ENCODE data around the gene ERC1. TPM values are rescaled to one million over a fixed set of nuclear protein-coding genes. Genes with fewer than 3 reads are reported as not detected.
A peak's percentile ranks its signal among the peaks of the same experiment; 100 is the strongest.

The ERC1 gene
- 43.0 TPM for total RNA-seq
- long read RNA-seq, full-length matches to known transcripts = 1 of 35 reads
- long read RNA-seq, partial matches to known transcripts = 17 of 35 reads
- long read RNA-seq, other reads (novel, unspliced or antisense) = 17 of 35 reads

- intact Hi-C loops (cut with micrococcal nuclease) = no loop called here
- ATAC-seq (peak; percentile 96), DNase-seq (peak; percentile 95)
These were observed at the start of gene ERC1 for GRCh38 chr12:990661-991349. TSS of gene ERC1 (plus strand) at chr12:991223. CDS start at chr12:1027904, 36,681 bp downstream.

DNA sequence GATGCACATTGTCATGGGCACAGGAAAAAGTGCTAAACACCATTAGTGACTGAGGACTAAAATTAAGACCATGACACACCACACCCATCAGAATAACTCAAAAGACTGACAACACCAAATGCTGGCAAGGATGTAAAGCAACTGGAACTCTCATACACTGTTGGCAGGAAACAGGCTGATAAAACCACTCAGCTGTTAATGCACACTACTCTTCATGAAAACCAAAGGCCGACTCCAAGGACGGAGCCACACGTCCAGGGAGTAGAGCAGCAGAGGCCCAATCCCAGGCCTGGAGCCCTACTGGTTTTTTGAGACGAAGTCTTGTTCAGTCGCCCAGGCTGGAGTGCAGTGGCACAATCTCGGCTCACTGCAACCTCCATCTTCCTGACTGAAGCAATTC lies 48.0 kb upstream of the ERC1 start:
- intact Hi-C loops (cut with micrococcal nuclease) = no loop called here
- ATAC-seq (peak; percentile 94), DNase-seq (peak; percentile 44)

DNA sequence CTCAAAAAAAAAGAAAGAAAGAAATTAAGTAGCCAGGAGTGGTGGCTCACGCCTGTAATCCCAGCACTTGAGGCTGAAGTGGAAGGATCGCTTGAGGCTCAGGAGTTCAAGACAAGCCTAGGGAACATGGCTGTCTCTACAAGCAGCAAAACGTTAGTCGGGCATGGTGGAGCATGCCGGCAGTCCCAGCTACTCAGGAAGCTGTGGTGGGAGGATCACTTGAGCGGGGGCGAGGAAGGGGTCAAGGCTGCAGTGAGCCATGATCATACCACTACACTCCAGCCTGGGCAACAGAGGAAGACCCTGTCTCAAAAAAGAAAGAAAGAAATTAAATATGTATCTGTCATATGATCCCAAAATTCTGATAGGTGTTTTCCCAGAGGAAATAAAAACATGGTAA lies 46.8 kb upstream of the ERC1 start:
- ATAC-seq (no peak), DNase-seq (no peak)
- intact Hi-C loops (cut with micrococcal nuclease) = no loop called here

DNA sequence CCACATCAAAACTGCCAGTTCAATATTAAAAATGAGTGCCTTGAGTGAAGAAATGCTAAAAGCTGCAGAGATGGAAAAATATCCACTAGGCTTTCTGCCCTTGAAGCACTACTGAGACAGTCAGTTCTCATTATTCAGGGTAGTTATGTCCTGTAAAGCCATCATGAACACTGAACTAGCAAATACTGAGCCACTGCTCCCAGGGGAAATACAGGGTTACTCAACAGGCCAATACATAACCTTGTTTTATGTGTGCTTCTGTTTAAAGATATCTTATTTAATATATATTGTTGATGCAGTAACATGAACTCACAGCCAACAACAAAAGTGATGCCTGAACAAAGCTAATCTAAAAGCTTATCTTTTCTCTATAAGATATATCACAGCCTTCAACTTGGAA lies 44.8 kb upstream of the ERC1 start:
- intact Hi-C loops (cut with micrococcal nuclease) = no loop called here
- no peak for DNase-seq
- no peak for ATAC-seq

GRCh38 chr12:946631-947030 lies 44.4 kb upstream of the ERC1 start:
- no peak for ATAC-seq
- intact Hi-C loops (cut with micrococcal nuclease) = no loop called here

DNA sequence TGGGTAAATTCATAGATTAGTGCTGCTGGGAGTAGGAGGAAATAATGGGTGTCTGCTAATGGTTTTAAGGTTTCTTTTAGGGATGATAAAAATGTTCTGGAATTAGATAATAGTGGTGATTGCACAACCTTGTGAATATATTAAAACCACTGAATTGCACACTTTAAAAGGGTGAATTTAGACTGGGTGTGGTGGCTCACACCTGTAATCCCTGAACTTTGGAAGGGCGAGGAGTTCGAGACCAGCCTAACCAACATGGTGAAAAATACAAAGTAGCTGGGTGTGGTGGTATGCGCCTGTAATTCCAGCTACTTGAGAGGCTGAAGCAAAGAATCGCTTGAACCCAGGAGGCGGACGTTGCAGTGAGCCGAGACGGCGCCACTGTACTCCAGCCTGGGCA lies 42.8 kb upstream of the ERC1 start:
- ATAC-seq (no peak), DNase-seq (no peak)
- intact Hi-C loops (cut with micrococcal nuclease) = no loop called here

More at GRCh38 chr12:946631-947030, 44.4 kb upstream of the ERC1 start:
- no peak for DNase-seq

DNA sequence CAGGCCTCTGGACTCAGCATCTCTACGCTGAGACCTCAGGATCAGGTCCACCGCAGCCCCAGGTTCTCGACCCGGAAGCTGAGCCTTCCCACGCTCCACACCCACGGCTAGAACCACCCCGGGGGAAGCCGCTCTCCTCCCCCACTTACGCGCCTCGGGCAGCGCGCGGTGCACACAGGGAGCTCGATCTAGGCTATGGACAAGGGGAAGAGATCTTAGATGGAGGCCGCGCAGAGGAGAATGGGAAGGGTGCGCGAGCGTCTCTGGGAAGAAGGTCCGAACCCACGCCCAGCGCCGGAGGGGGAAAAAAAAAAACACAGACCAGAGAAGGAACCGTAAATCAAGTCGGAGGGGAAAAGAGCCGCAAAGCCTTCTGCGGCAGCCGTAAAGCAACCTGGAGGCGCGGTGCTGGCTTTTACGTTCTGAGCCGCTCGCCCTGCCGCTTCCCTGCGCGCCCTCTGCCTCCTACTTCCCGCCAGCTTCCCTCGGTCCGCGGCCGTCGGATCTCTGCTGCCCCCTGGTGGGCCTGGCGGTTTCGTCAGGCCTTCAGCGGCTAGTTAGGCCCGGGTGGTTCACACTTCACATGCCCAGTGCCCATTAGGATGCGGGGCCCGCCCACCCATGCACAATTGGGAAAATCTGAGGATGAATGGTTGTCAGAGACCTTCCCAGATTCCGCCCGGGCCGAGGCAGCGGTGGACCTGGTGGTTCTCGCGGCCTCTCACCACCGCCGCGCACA lies 41.4 kb upstream of the ERC1 start, which contains the start of gene RAD52:
RAD52 (minus strand) TSS at position 242 of the 739 bp plus-strand sequence. CDS start 16,636 bp downstream, outside the sequence.
- peak; percentile 99 for DNase-seq
- peak; percentile 97 for ATAC-seq
- intact Hi-C loops (cut with micrococcal nuclease) = no loop called here

DNA sequence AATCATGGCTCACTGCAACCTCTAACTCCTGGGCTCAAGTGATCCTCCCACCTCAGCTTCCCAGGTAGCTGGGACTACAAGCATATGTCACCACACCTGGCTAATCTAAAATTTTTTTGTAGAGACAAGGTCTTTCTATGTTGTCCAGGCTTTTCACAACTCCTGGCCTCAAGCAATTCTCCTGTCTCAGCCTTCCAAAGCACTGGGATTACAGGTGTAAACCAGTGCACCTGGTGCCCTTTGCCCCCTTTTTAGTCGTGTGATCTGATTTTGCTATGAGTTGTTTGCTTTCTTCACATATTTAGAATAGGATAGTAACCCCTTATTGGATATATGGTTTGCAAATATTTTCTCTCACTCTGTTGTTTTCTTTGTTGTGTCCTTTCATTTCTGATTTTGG lies 39.8 kb upstream of the ERC1 start:
- intact Hi-C loops (cut with micrococcal nuclease) = no loop called here

GRCh38 chr12:953776-954175 lies 37.2 kb upstream of the ERC1 start:
- DNase-seq = no peak
- intact Hi-C loops (cut with micrococcal nuclease) = no loop called here
- ATAC-seq = no peak

More for the DNA sequence above, 39.8 kb upstream of the ERC1 start:
- no peak for ATAC-seq
- no peak for DNase-seq

DNA sequence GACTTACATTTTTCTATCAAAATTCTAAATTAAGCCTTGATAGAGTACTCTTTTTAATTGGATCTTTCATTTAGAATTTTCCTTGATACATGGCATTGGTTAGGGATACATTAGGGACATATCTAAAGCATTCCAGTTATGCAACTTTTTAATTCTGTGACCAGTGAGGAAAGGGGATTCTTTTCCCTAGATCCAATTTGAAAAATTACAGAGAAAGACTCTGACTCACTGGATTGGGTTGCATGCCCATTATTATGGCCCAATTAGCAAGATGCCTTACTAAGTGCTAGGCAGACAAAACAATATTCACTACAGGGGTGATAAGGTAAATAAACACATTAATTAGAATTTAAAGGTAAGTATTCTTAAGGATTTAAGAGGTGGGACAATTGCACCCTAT lies 36.3 kb upstream of the ERC1 start:
- DNase-seq (no peak), ATAC-seq (no peak)
- intact Hi-C loops (cut with micrococcal nuclease) = no loop called here

GRCh38 chr12:955939-956338 lies 35.1 kb upstream of the ERC1 start:
- DNase-seq (no peak), ATAC-seq (no peak)
- intact Hi-C loops (cut with micrococcal nuclease) = no loop called here

DNA sequence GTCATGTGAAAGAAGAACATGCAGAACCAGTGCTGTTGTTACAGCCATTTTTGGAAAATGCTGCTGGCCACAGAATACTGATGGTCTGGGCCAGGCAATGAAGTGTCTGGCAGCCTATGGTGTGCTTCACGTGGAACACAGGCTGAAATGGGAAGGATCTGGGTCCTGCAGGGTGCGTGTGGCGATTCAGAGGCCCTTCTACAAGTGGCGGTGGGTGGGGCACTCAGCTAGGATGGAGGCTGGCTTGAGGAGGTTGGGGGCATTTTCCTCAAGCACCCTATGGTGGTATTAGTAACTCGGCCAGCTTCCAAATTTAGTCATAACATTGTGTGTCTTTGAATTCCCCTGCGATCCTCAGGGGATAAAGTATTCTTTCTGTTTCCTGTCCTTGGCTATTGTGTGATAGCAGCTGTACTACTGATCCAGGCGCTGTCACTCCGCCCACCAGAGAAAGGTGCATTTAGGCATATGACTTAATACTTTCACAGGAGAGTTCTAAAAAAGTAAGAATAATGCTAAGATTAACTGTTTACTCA lies 32.4 kb upstream of the ERC1 start:
- no peak for DNase-seq
- intact Hi-C loops (cut with micrococcal nuclease) = no loop called here
- peak; percentile 49 for ATAC-seq

- ATAC-seq = no peak
- intact Hi-C loops (cut with micrococcal nuclease) = no loop called here
- no peak for DNase-seq
These were observed 24.3 kb upstream of the ERC1 start for GRCh38 chr12:966724-967123.

- DNase-seq (no peak), ATAC-seq (no peak)
- intact Hi-C loops (cut with micrococcal nuclease) = no loop called here
These were observed 23.4 kb upstream of the ERC1 start for GRCh38 chr12:967641-968040.

DNA sequence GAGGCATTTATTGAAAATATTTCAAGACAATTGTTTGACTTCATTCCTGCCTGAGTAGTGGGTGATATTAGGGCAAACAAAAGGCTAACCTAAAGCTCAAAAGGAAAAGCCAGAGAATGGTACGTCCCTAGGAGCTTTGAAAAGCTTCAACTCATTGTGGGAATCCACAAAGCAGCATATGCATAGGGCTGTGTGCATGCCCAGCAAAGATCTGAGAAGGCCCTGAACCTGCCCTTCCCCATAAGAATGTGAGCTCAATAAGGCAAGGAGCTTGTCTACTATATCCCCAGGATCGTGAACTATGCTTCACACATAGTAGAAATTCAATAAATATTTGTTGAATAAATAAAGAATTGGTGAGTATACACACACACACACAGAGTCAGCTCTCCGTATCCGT lies 22.5 kb upstream of the ERC1 start:
- intact Hi-C loops (cut with micrococcal nuclease) = no loop called here
- no peak for DNase-seq
- no peak for ATAC-seq

DNA sequence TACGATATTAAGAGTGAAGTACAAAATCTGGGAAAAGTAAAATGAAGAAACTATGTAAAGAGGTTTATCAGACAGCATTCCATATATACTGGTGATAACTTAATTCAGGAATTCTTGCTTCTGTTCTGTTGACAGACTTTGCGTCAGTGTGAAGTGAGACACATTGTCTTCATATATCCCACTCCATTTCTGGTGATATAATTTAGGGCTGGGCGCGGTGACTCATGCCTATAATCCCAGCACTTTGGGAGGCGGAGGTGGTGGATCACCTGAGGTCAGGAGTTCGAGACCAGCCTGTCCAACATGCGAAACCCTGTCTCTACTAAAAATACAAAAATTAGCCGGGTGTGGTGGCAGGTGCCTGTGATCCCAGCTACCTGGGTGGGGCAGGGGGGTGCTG lies 21.2 kb upstream of the ERC1 start:
- intact Hi-C loops (cut with micrococcal nuclease) = no loop called here
- no peak for ATAC-seq
- DNase-seq = no peak

- intact Hi-C loops (cut with micrococcal nuclease) = no loop called here
- ATAC-seq (no peak), DNase-seq (no peak)
These were observed 19.0 kb upstream of the ERC1 start for GRCh38 chr12:971991-972390.

DNA sequence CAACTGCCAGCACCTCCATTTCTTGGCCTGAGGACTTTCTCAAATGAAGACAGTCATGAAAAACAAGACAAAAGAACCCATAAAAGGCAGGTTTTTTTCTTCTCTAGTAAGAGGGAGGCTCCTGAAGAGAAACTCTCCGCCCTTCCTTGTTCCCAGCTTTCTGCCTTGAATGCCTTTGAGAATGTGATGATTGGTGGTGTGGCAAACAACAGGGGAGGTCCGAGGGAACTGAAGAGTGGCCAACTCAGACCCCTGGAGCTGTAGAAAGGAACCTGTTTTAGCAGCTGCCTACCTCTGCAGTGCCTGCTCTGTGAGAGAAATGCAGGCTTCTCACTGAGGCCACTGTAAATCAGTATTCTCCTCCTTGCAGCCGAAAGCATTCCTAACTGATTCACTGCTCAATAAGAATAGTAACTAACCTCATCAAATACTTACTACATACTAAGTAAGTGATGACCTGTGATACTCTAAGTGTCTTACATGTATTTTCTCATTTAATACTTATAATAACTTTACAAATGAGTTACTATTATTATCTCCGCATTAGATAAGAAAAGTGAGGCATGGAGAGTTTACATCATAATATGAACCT lies 16.7 kb upstream of the ERC1 start:
- no peak for ATAC-seq
- DNase-seq = no peak
- intact Hi-C loops (cut with micrococcal nuclease) = no loop called here

DNA sequence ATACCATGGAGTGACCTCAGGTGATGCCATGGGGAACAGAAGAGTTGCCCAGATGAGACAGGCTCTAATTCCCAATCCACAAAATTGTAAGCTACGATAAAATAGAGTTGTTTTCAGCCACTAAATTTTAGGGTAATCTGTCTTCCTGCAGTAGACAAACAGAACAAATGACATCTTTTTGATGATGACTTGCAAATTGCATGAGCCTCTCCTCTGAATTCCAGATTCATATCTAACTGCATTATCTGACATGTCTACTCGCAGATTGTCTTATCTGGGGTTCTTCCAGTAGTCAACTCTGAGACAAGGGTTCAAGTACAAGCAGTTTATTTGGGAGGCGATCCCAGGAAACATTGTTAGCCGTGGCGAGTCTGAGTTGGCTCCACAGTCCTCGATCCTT lies 14.4 kb upstream of the ERC1 start:
- no peak for ATAC-seq
- DNase-seq = no peak
- intact Hi-C loops (cut with micrococcal nuclease) = no loop called here

GRCh38 chr12:977156-977555 lies 13.9 kb upstream of the ERC1 start:
- no peak for ATAC-seq
- intact Hi-C loops (cut with micrococcal nuclease) = no loop called here
- DNase-seq = no peak
